ENCODE data around the gene LRRC28. TPM values are rescaled to one million over a fixed set of nuclear protein-coding genes. Genes with fewer than 3 reads are reported as not detected.

LRRC28 gene
- total and polyA plus RNA-seq, 4 donors = 29.6 to 36.1 (median 33.4) TPM

DNA sequence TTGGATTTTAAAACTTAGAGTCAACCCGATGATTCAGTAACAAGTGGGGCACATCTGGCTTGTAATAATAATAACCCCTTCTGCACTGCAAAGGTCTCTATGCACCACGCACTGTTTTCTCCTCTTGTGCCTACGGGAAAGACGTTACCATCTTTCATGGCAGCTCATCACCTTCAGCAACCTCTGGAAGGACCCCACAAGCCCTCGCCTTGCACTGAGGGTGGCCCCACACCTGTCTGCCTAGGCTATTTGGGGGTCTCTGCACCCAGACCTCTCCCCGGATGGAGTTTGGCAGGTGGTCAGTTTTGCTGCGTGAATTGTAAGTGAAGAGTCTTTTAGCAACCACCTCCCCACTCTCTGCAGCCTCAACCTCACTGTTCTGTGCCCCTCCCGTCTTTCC, 175.9 kb downstream of the LRRC28 start:
- WGBS (ENCODE audit: insufficient coverage) = 92% methylated on average over 6 of the region's 8 CpGs
- H3K4me3 ChIP-seq (ENCODE audit: low read depth, low read length) = no peak overlapping the region
- H3K27me3 ChIP-seq (ENCODE audit: control insufficient read depth, insufficient read depth, low read length) = no peaks in the 10 kb centered on the region
- no peaks in the 10 kb centered on the region for H3K9me3 ChIP-seq (ENCODE audit: control insufficient read depth, insufficient read depth, low read length)
- no peak overlapping the region for H3K27ac ChIP-seq (ENCODE audit: low read depth, low read length)
- H3K36me3 ChIP-seq (ENCODE audit: control insufficient read depth, insufficient read depth, low read length) = no peaks in the 10 kb centered on the region
- DNase-seq (ENCODE audit: low read depth in 4 of 6, low spot score in 6 of 6) = no peak
- peaks cover 19% of the 10 kb centered on the region for H3K4me1 ChIP-seq (ENCODE audit: control insufficient read depth, insufficient read depth, low read length)

DNA sequence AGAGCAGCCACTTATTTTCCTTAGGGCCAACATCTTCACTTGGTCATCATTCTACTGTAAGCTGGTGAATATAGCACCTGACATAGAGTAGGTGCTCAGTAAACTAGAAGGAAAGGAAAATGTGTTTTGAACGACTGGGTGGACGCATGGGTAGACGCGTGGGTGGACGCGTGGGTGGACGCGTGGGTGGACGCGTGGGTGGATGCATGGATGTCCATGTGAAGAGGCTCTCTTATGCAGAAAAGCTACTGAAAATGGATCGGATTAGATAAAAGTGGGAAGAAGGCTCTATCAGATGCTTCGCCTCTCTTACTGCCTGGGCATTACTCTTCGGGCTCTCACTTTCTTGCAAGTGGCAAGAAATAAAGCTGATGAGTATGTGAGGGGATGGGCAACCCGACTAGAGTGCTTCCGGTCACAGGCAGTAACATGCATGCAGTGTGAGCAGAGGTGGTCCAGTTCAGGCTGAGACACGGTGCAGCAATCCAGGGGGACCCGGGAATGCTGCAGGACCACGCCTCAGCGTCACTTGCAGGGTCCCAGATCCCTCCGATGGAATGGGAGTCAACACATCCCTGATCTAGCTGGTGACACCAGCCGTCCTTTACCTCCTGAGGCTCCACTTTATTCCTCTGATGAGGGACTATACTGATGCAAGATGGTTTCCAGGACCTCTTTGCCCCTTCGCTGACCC, 176.5 kb downstream of the LRRC28 start:
- no peak for DNase-seq (ENCODE audit: low read depth in 4 of 6, low spot score in 6 of 6)
- Histone ChIP-seq H3K27ac (ENCODE audit: low read depth, low read length) (no peak overlapping the region), H3K36me3 (ENCODE audit: control insufficient read depth, insufficient read depth, low read length) (no peaks in the 10 kb centered on the region), H3K9me3 (ENCODE audit: control insufficient read depth, insufficient read depth, low read length) (no peaks in the 10 kb centered on the region), H3K4me1 (ENCODE audit: control insufficient read depth, insufficient read depth, low read length) (peaks cover 19% of the 10 kb centered on the region), H3K27me3 (ENCODE audit: control insufficient read depth, insufficient read depth, low read length) (no peaks in the 10 kb centered on the region), H3K4me3 (ENCODE audit: low read depth, low read length) (no peak overlapping the region)
- 96% methylated on average over 21 of the region's 22 CpGs for WGBS (ENCODE audit: insufficient coverage)

DNA sequence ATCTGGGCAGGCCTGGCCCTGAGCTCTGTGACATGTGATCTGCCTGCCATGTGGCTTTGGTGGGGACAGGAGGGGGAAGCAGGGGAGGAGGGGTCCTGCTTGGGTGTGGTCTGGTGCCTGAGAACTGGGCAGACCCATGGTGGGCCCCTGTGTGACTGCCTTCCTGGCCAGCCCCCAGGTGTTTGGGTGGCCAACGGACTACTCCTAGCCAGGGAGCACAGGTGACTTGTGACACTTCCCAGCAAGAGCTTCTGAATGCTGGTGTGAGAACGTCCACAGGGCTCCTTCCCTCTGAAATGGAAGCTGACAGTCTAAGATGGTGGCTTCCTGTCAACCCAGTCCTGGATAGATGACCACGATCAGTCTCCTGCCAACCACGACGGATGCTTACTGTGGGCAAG, 178.4 kb downstream of the LRRC28 start:
- no peaks in the 10 kb centered on the region for H3K36me3 ChIP-seq (ENCODE audit: control insufficient read depth, insufficient read depth, low read length)
- H3K27me3 ChIP-seq (ENCODE audit: control insufficient read depth, insufficient read depth, low read length) = no peaks in the 10 kb centered on the region
- no peak for DNase-seq (ENCODE audit: low read depth in 4 of 6, low spot score in 6 of 6)
- 93% methylated on average over 5 of the region's 5 CpGs for WGBS (ENCODE audit: insufficient coverage)
- no peaks in the 10 kb centered on the region for H3K9me3 ChIP-seq (ENCODE audit: control insufficient read depth, insufficient read depth, low read length)
- peaks cover 29% of the 10 kb centered on the region for H3K4me1 ChIP-seq (ENCODE audit: control insufficient read depth, insufficient read depth, low read length)
- H3K27ac ChIP-seq (ENCODE audit: low read depth, low read length) = no peak overlapping the region
- H3K4me3 ChIP-seq (ENCODE audit: low read depth, low read length) = no peak overlapping the region

DNA sequence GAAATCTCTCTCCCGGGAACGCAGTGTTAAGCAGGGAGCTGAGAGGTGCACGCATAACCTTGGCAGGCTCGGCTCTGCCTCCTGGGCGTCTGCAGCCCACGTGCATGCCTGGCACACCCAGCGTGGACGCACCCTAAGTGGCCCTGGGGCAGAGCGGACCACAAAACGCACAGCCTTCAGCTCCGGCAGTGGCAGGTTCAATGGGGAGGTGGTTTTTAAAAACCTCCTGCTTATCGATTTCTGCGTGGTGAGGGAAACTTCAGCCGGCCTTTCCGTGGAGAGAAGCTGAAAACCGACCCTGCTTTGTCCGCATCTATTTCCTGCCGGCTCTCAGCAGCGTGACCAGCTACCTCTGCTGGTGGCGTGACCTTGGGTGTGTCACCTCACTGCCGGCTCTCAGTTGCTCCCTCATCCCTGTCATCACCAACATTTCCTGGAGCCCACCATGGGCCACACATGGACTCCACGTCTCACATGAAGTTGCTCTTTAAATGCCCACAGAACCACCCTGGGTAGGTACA, 179.7 kb downstream of the LRRC28 start:
- H3K4me3 ChIP-seq (ENCODE audit: low read depth, low read length) = no peak overlapping the region
- WGBS (ENCODE audit: insufficient coverage) = 88% methylated on average over 22 of the region's 22 CpGs
- DNase-seq (ENCODE audit: low read depth in 4 of 6, low spot score in 6 of 6) = no peak

DNA sequence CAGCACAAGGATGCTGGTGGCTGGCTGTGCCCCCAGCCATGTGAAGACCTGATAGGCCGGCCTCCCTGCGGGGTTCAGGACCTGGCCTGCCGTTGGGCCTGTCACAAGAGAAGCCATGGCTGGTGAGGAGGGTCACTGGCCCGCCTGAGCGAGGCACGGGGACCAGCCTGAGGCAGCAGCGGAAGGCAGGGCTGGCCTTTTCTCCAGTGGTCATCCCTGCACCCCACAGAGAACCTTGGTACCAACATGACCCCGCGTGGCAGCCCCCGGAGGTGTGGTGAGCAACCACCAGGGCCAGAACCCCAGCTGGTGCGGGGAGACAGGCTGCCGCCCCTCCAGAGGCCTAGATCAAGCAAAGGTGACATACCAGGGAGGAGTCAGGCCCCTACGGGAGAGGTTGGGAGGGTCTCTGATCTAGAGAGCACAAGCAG, 180.4 kb downstream of the LRRC28 start:
- Histone ChIP-seq H3K36me3 (ENCODE audit: control insufficient read depth, insufficient read depth, low read length) (no peaks in the 10 kb centered on the region), H3K4me3 (ENCODE audit: low read depth, low read length) (no peak overlapping the region), H3K4me1 (ENCODE audit: control insufficient read depth, insufficient read depth, low read length) (peaks cover 26% of the 10 kb centered on the region), H3K27me3 (ENCODE audit: control insufficient read depth, insufficient read depth, low read length) (no peaks in the 10 kb centered on the region), H3K9me3 (ENCODE audit: control insufficient read depth, insufficient read depth, low read length) (no peaks in the 10 kb centered on the region), H3K27ac (ENCODE audit: low read depth, low read length) (no peak overlapping the region)
- no peak for DNase-seq (ENCODE audit: low read depth in 4 of 6, low spot score in 6 of 6)
- 97% methylated on average over 13 of the region's 13 CpGs for WGBS (ENCODE audit: insufficient coverage)

More for the DNA sequence above, 179.7 kb downstream of the LRRC28 start:
- Histone ChIP-seq H3K27me3 (ENCODE audit: control insufficient read depth, insufficient read depth, low read length) (no peaks in the 10 kb centered on the region), H3K27ac (ENCODE audit: low read depth, low read length) (no peak overlapping the region), H3K9me3 (ENCODE audit: control insufficient read depth, insufficient read depth, low read length) (no peaks in the 10 kb centered on the region), H3K36me3 (ENCODE audit: control insufficient read depth, insufficient read depth, low read length) (no peaks in the 10 kb centered on the region), H3K4me1 (ENCODE audit: control insufficient read depth, insufficient read depth, low read length) (peaks cover 27% of the 10 kb centered on the region)

DNA sequence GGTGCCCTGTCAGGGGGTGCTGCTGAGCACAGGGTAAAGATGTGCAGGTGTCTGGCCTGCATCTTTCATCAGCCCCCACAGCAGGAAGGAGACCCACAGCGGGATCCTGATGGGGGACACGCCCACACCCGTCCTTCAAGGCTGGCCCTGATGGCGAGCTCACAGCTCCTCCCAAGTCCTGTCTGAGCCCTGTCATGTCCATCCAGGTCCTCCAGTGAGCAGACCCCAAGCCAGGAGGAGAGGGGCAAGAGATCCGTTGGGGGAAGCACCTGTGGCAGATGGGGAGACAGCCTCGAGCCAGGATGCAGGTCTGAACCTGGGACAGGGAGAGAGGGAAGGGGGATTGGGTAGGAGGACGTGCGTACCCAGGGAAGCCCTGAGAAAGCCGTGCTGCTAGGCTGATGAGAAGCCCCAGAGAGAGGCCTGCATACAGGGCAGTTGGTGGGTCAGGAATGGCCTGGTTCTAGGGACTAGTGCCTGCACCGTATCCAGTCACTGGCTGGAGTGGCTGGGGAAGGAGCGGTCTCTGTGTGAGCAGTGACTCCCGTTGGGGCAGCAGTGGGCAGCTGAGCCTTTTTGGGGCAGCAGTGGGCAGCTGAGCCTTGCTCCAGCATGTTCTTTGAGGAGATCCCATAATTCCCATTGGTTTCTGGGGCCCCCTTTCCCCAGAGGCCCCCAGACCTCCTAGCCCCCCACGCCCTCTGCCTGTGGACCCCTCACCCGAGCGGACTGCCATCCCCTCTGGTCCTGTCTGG, 181.2 kb downstream of the LRRC28 start:
- Histone ChIP-seq H3K36me3 (ENCODE audit: control insufficient read depth, insufficient read depth, low read length) (no peaks in the 10 kb centered on the region), H3K4me1 (ENCODE audit: control insufficient read depth, insufficient read depth, low read length) (peaks cover 34% of the 10 kb centered on the region), H3K27ac (ENCODE audit: low read depth, low read length) (no peak overlapping the region), H3K27me3 (ENCODE audit: control insufficient read depth, insufficient read depth, low read length) (no peaks in the 10 kb centered on the region), H3K4me3 (ENCODE audit: low read depth, low read length) (no peak overlapping the region), H3K9me3 (ENCODE audit: control insufficient read depth, insufficient read depth, low read length) (no peaks in the 10 kb centered on the region)
- WGBS (ENCODE audit: insufficient coverage) = 94% methylated on average over 14 of the region's 15 CpGs
- no peak for DNase-seq (ENCODE audit: low read depth in 4 of 6, low spot score in 6 of 6)

DNA sequence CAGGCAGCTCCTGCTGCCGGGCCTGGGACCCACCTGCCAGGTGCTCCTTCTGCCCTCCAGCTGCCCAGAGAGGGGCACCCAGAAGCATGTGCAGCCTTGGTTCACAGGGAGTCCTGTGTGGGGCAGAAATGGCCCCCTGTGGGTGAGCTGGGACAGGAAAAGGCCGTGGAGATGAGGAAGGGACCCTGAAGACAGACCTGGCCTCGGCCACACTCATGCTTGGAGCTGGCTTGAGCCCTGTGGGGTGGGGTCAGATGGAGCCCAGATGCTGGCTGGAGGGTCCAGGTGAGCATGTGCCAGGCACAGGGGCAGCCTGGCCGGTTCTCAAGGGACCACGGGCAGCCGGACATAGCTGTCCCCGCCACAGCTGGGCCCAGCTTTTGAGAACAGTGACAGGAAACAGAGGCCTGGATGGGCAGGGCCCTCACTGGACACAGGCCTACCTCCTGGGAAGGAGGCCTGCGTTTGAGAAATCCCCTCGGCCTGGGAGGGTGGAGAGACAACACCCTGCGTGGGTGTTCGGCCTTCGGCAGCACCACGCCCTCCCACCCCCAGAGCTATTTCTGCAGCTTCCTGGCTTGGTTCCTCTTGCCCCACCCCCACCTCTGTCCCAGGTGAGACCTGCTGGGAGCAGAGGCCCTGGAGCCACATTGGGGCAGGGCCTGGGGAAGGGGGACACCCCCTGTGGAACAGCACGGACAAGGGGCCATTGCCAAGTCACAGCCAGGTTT, 181.9 kb downstream of the LRRC28 start:
- Histone ChIP-seq H3K27ac (ENCODE audit: low read depth, low read length) (no peak overlapping the region), H3K27me3 (ENCODE audit: control insufficient read depth, insufficient read depth, low read length) (no peaks in the 10 kb centered on the region), H3K4me3 (ENCODE audit: low read depth, low read length) (no peak overlapping the region), H3K36me3 (ENCODE audit: control insufficient read depth, insufficient read depth, low read length) (no peaks in the 10 kb centered on the region), H3K9me3 (ENCODE audit: control insufficient read depth, insufficient read depth, low read length) (no peaks in the 10 kb centered on the region), H3K4me1 (ENCODE audit: control insufficient read depth, insufficient read depth, low read length) (peaks cover 41% of the 10 kb centered on the region)
- DNase-seq (ENCODE audit: low read depth in 4 of 6, low spot score in 6 of 6) = no peak
- 86% methylated on average over 14 of the region's 14 CpGs for WGBS (ENCODE audit: insufficient coverage)

DNA sequence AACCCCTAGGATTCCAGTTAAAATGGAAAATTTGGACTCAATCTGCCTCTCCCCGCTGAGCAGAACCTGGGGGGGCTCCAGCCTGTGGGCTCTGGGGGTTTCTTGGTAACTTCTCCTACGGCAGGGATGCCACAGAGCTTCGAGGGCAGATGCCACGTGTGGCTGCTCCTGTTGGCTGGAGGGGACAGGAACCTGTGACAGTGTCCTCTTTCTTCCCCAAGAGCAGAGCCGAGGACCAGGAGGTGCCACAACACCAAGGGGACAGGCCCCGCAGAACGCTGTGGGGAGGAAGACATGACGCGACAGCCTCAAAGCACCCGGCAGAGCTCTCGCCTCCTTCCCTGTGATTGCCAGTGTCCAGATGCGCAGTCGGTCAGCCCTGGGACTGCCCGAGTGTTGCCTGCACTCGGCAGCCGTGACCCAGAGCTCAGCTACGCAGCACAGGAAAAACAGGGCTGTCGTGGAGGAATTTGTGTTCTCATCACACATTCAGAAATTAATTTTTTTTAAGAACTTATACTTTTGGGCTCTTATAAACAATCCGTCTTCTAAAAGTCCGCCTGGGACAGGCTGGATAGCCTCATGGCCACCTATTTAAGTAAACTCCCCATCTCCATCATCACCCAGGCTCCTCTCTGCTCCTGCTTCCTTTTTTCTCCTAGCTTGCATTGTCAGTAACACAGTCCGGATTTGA, 182.6 kb downstream of the LRRC28 start:
- WGBS (ENCODE audit: insufficient coverage) = 88% methylated on average over 21 of the region's 21 CpGs
- H3K36me3 ChIP-seq (ENCODE audit: control insufficient read depth, insufficient read depth, low read length) = no peaks in the 10 kb centered on the region
- no peak for DNase-seq (ENCODE audit: low read depth in 4 of 6, low spot score in 6 of 6)
- H3K9me3 ChIP-seq (ENCODE audit: control insufficient read depth, insufficient read depth, low read length) = no peaks in the 10 kb centered on the region
- H3K4me3 ChIP-seq (ENCODE audit: low read depth, low read length) = no peak overlapping the region
- no peak overlapping the region for H3K27ac ChIP-seq (ENCODE audit: low read depth, low read length)
- peaks cover 46% of the 10 kb centered on the region for H3K4me1 ChIP-seq (ENCODE audit: control insufficient read depth, insufficient read depth, low read length)
- H3K27me3 ChIP-seq (ENCODE audit: control insufficient read depth, insufficient read depth, low read length) = no peaks in the 10 kb centered on the region

DNA sequence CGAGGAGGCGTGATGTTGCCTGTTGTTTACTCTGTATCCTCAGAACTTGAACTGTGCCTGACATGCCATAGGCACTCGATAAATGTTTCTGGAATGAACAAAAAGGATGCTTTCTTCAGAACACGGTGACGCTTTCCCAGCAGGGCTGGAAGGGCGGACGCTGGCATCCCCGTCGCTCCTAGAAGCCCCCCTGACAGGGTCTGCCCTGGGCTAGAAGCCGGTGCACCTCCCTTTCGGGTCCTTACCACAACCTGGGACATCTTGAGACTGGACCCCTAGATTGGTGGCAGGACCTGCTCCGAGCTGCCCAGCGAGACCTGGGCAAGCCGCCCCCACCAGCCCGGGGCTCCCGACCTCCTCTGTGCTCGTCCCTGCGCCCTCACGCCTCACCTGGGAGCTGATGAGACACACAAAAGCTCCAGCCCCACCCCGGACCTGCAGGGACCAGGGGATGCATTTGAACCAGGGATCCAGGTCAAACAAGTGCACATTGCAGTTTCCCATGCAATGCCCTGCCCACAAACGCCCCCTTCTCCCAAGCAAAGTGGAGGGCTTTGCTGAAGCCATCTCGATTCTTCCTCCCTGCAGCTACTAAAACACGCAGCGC, 183.3 kb downstream of the LRRC28 start:
- H3K9me3 ChIP-seq (ENCODE audit: control insufficient read depth, insufficient read depth, low read length) = no peaks in the 10 kb centered on the region
- no peak overlapping the region for H3K27ac ChIP-seq (ENCODE audit: low read depth, low read length)
- peaks cover 46% of the 10 kb centered on the region for H3K4me1 ChIP-seq (ENCODE audit: control insufficient read depth, insufficient read depth, low read length)
- H3K36me3 ChIP-seq (ENCODE audit: control insufficient read depth, insufficient read depth, low read length) = no peaks in the 10 kb centered on the region
- 68% methylated on average over 23 of the region's 24 CpGs for WGBS (ENCODE audit: insufficient coverage)
- no peaks in the 10 kb centered on the region for H3K27me3 ChIP-seq (ENCODE audit: control insufficient read depth, insufficient read depth, low read length)
- H3K4me3 ChIP-seq (ENCODE audit: low read depth, low read length) = no peak overlapping the region
- no peak for DNase-seq (ENCODE audit: low read depth in 4 of 6, low spot score in 6 of 6)
